K562 (cell line): ENCODE measurements around the gene KLK3. TPM values are rescaled to one million over a fixed set of nuclear protein-coding genes. Genes with fewer than 3 reads are reported as not detected.

Source experiments
- ARID3B ChIP-seq: fragments of 250-450 bp; sonication (Bioruptor Pico); IDR thresholded peaks from 2 replicates; pipeline ENCODE4 v1.4.0; 2020; ENCODE audit warnings: borderline replicate concordance
- CREB3L1 ChIP-seq: fragments of 450-650 bp; IDR thresholded peaks from 2 replicates; pipeline ENCODE4 v1.6.1; 2014; ENCODE audit warnings: low read depth, mild to moderate bottlenecking, moderate library complexity, borderline replicate concordance
- DDX20 ChIP-seq: fragments of 450-650 bp; IDR thresholded peaks from 2 replicates; pipeline ENCODE4 v1.6.1; 2016; ENCODE audit warnings: missing genetic modification characterization, low read depth, mild to moderate bottlenecking, missing compliant biosample characterization, moderate library complexity
- DEAF1 ChIP-seq: fragments of 450-650 bp; formaldehyde crosslinking; IDR thresholded peaks from 2 replicates; pipeline ENCODE4 v1.4.0; 2020; ENCODE audit warnings: mild to moderate bottlenecking, moderate library complexity
- DPF2 ChIP-seq: fragments of 450-650 bp; IDR thresholded peaks from 2 replicates; pipeline ENCODE4 v1.6.1; 2016
- EHMT2 ChIP-seq: fragments of 450-650 bp; IDR thresholded peaks from 2 replicates; pipeline ENCODE4 v1.6.1; 2018; ENCODE audit warnings: antibody characterized with exemption
- HDAC1 ChIP-seq, 2 experiments: fragments of 450-650 bp; IDR thresholded peaks; 2 replicates each; pipeline ENCODE4 v1.6.1; 2016 to 2017; ENCODE audit warnings: inconsistent platforms in 1 of 2, mild to moderate bottlenecking in 1 of 2, moderate library complexity in 1 of 2
- HMGXB4 ChIP-seq: sonication (generic); formaldehyde crosslinking; IDR thresholded peaks from 2 replicates; pipeline ENCODE4 v1.8.1; 2023; ENCODE audit warnings: mild to moderate bottlenecking, missing genetic modification reagents
- HOXB6 ChIP-seq: fragments of 250-450 bp; sonication (Bioruptor Pico); IDR thresholded peaks from 2 replicates; pipeline ENCODE4 v1.5.1; 2022; ENCODE audit warnings: mild to moderate bottlenecking, borderline replicate concordance
- NFIX ChIP-seq: fragments of 250-450 bp; sonication (Bioruptor Pico); IDR thresholded peaks from 2 replicates; pipeline ENCODE4 v1.4.0; 2020; ENCODE audit warnings: low read depth, mild to moderate bottlenecking, moderate library complexity
- PATZ1 ChIP-seq: fragments of 250-450 bp; sonication (Bioruptor Pico); IDR thresholded peaks from 2 replicates; pipeline ENCODE4 v1.5.0; 2020; ENCODE audit warnings: mild to moderate bottlenecking, borderline replicate concordance
- PHF20 ChIP-seq: fragments of 450-650 bp; IDR thresholded peaks from 2 replicates; pipeline ENCODE4 v1.6.1; 2018; ENCODE audit not compliant: partially characterized antibody
- POLR2G ChIP-seq: fragments of 200-400 bp; formaldehyde crosslinking; IDR thresholded peaks from 2 replicates; pipeline ENCODE4 v1.6.1; 2017; ENCODE audit warnings: low read depth, mild to moderate bottlenecking, antibody characterized with exemption, low read length, moderate library complexity
- RBBP5 ChIP-seq: fragments of 200-600 bp; sonication (generic); IDR thresholded peaks from 2 replicates; pipeline ENCODE4 v1.6.1; 2012; ENCODE audit warnings: borderline replicate concordance, mild to moderate bottlenecking, low read length, control low read depth, inconsistent platforms; ENCODE audit not compliant: insufficient read depth, poor library complexity, severe bottlenecking
- TFE3 ChIP-seq: fragments of 450-650 bp; formaldehyde crosslinking; IDR thresholded peaks from 2 replicates; pipeline ENCODE4 v1.4.0; 2020; ENCODE audit warnings: mild to moderate bottlenecking, mixed read lengths
- TRIM28 ChIP-seq: fragments of 450-650 bp; IDR thresholded peaks from 2 replicates; pipeline ENCODE4 v1.6.1; 2017
- ZNF75A ChIP-seq: fragments of 450-650 bp; formaldehyde crosslinking; IDR thresholded peaks from 2 replicates; pipeline ENCODE4 v1.4.0; 2020; ENCODE audit warnings: mild to moderate bottlenecking
- polyA plus RNA-seq, 8 experiments: library from polyadenylated mRNA; depleted of rRNA in 4 of 8; stranded (reverse) in 5 of 8; unstranded in 3 of 8; fragments of >200 nt; fragmentation: Nextera tagmentation in 2 of 8; fragmentation: Illumina TruSeq in 1 of 8; extraction: Ambion mirVana in 2 of 8; extraction: Trizol in 1 of 8; gene quantifications; 2 replicates each; pipeline versions ENCODE4 v1.2.1 to v1.2.3, GENCODE V29; 2011 to 2014; ENCODE audit warnings: inconsistent platforms in 1 of 8, missing spikeins in 1 of 8
- total RNA-seq, 7 experiments: library from RNA; depleted of rRNA in 6 of 7; stranded (reverse); fragments of >200 nt in 6 of 7; fragmentation: Illumina TruSeq in 2 of 7; extraction: Trizol in 2 of 7; gene quantifications; 2 replicates each; pipeline versions ENCODE4 v1.2.1 to v1.2.3, GENCODE V29; 2011 to 2021; ENCODE audit warnings: low replicate concordance in 1 of 7

The KLK3 gene
- total and polyA plus RNA-seq, 9 of the 15 experiments (the other 6 are each of a cell fraction or from before 2014, with no cell fraction given), result not detected

GRCh38 chr19:50870417-50871089 lies 15.8 kb downstream of the KLK3 start (continued):
- TF ChIP-seq HMGXB4 (CRISPR knock-in tag), result peak; percentile 85; the same call in 1 of the 2 replicates
- peak; percentile 98 for TF ChIP-seq PHF20
- no peak for TF ChIP-seq TRIM28
- no peak for TF ChIP-seq PATZ1
- no peak for TF ChIP-seq DPF2
- TF ChIP-seq HDAC1 (IDR thresholded peaks at IDR 0.05), result 0 out of 4 replicates have a peak, but pooled peaks of 1 of the 2 experiments have one; percentile 34
- TF ChIP-seq ARID3B, result no peak
- TF ChIP-seq TFE3 (CRISPR knock-in tag), result no peak
- TF ChIP-seq HOXB6 (CRISPR knock-in tag), result no peak
- TF ChIP-seq NFIX (CRISPR knock-in tag), result no peak
- peak; percentile 71; the same call in 1 of the 2 replicates for TF ChIP-seq CREB3L1
- TF ChIP-seq DDX20, result no peak
- TF ChIP-seq POLR2G, result peak; percentile 56
- no peak for TF ChIP-seq ZNF75A (CRISPR knock-in tag)
- TF ChIP-seq DEAF1, result peak; percentile 77; the same call in 1 of the 2 replicates
- TF ChIP-seq EHMT2, result peak; percentile 92
- TF ChIP-seq RBBP5, result no peak
